ENCODE data around the gene KCMF1.

GRCh38 chr2:84966731-84967130 is 4.2 kb upstream of the KCMF1 start:
- TF ChIP-seq EZH2 (IDR thresholded peaks at IDR 0.05; ENCODE audit: borderline replicate concordance, insufficient read depth, low read depth, low read length, poor library complexity, severe bottlenecking) (no peak), CTCF (IDR thresholded peaks at IDR 0.05) (no peak)
